Measurements from ENCODE around the gene OR7G2.
"Not testable (repeated sequence)": the region's sequence is repeated elsewhere in the genome, so short reads cannot be mapped to it uniquely, and the experiment has no call there.

Gene OR7G2

GRCh38 chr19:9073806-9074205 lies 33.5 kb downstream of the OR7G2 start:
- DNase-seq (ENCODE audit: low read depth in 2 of 2): no peak

GRCh38 chr19:9071720-9072119 lies 35.6 kb downstream of the OR7G2 start:
- DNase-seq (ENCODE audit: low read depth in 2 of 2): not testable (repeated sequence)

GRCh38 chr19:9070066-9070465 lies 37.2 kb downstream of the OR7G2 start:
- no peak for DNase-seq (ENCODE audit: low read depth in 2 of 2)

- DNase-seq (ENCODE audit: low read depth in 2 of 2): no peak
These were observed 41.7 kb downstream of the OR7G2 start for GRCh38 chr19:9065457-9066014.

GRCh38 chr19:9061879-9062278 lies 45.4 kb downstream of the OR7G2 start:
- no peak for DNase-seq (ENCODE audit: low read depth in 2 of 2)

GRCh38 chr19:9060564-9061340 lies 46.5 kb downstream of the OR7G2 start:
- no peak for DNase-seq (ENCODE audit: low read depth in 2 of 2)

GRCh38 chr19:9058905-9059667 lies 48.2 kb downstream of the OR7G2 start:
- no peak for DNase-seq (ENCODE audit: low read depth in 2 of 2)

GRCh38 chr19:9057505-9058258 lies 49.6 kb downstream of the OR7G2 start:
- no peak for DNase-seq (ENCODE audit: low read depth in 2 of 2)

- not testable (repeated sequence) for DNase-seq (ENCODE audit: low read depth in 2 of 2)
These were observed 51.1 kb downstream of the OR7G2 start for GRCh38 chr19:9056131-9056530.

GRCh38 chr19:9054765-9055164 lies 52.5 kb downstream of the OR7G2 start:
- DNase-seq (ENCODE audit: low read depth in 2 of 2): no peak

- DNase-seq (ENCODE audit: low read depth in 2 of 2): no peak
These were observed 53.1 kb downstream of the OR7G2 start for GRCh38 chr19:9054207-9054606.

GRCh38 chr19:9053674-9054073 lies 53.6 kb downstream of the OR7G2 start:
- DNase-seq (ENCODE audit: low read depth in 2 of 2): not testable (repeated sequence)

- DNase-seq (ENCODE audit: low read depth in 2 of 2): no peak
These were observed 54.4 kb downstream of the OR7G2 start for GRCh38 chr19:9052894-9053293.
